ENCODE data around the gene SLC37A4. TPM values are rescaled to one million over a fixed set of nuclear protein-coding genes. Genes with fewer than 3 reads are reported as not detected.
"Not testable (repeated sequence)": the region's sequence is repeated elsewhere in the genome, so short reads cannot be mapped to it uniquely, and the experiment has no call there.

The SLC37A4 gene
- total and polyA plus RNA-seq, 2 experiments from 2014 or later = 7.9 to 13.7 TPM

GRCh38 chr11:118988280-118988679 is 42.4 kb downstream of the SLC37A4 start:
- H3K4me2 ChIP-seq (ENCODE audit: unreplicated experiment) = no peak overlapping the region
- H3K9me3 ChIP-seq (ENCODE audit: low read depth) = no peaks in the 10 kb centered on the region
- no peaks in the 10 kb centered on the region for H3K9me2 ChIP-seq (ENCODE audit: insufficient read depth)
- no peaks in the 10 kb centered on the region for H3K79me2 ChIP-seq (ENCODE audit: insufficient read depth)
- no peaks in the 10 kb centered on the region for H3K36me3 ChIP-seq (ENCODE audit: low read depth)
- H3K4me1 ChIP-seq (ENCODE audit: insufficient read depth) = no peaks in the 10 kb centered on the region
- in situ Hi-C loops (cut with MboI) = no loop called here
- DNase-seq = no peak
- no peak overlapping the region for H3K4me3 ChIP-seq
- H2AFZ ChIP-seq = no peak overlapping the region
- no peak overlapping the region for H3K27ac ChIP-seq
- no peaks in the 10 kb centered on the region for H4K20me1 ChIP-seq (ENCODE audit: insufficient read depth)
- no peaks in the 10 kb centered on the region for H3K27me3 ChIP-seq (replicated peaks; ENCODE audit: insufficient read depth)
- TF ChIP-seq EZH2 (IDR thresholded peaks at IDR 0.05; ENCODE audit: insufficient read depth, poor library complexity, severe bottlenecking) (no peak), EZH2phosphoT487 (IDR thresholded peaks at IDR 0.05; ENCODE audit: insufficient read depth, low read depth) (no peak)
- H3K9ac ChIP-seq = no peak overlapping the region
- 93 to 99% methylated on average over 5 of the region's 5 CpGs for WGBS, 2 experiments (ENCODE audit: low coverage in 1 of 2, low lambda C conversion rate in 2 of 2, missing lambda C conversion rate in 2 of 2)
- H3F3A ChIP-seq (ENCODE audit: insufficient read depth) = no peaks in the 10 kb centered on the region

GRCh38 chr11:118984825-118985224 is 45.9 kb downstream of the SLC37A4 start:
- Histone ChIP-seq H3K27ac (no peak overlapping the region), H3K27me3 (replicated peaks; ENCODE audit: insufficient read depth) (no peaks in the 10 kb centered on the region), H3K4me1 (ENCODE audit: insufficient read depth) (no peaks in the 10 kb centered on the region), H3K36me3 (ENCODE audit: low read depth) (no peaks in the 10 kb centered on the region), H3K4me3 (no peak overlapping the region), H3K9me3 (ENCODE audit: low read depth) (no peaks in the 10 kb centered on the region), H3K9ac (no peak overlapping the region), H3K4me2 (ENCODE audit: unreplicated experiment) (no peak overlapping the region), H3F3A (ENCODE audit: insufficient read depth) (no peaks in the 10 kb centered on the region), H3K79me2 (ENCODE audit: insufficient read depth) (no peaks in the 10 kb centered on the region), H3K9me2 (ENCODE audit: insufficient read depth) (no peaks in the 10 kb centered on the region), H2AFZ (no peak overlapping the region), H4K20me1 (ENCODE audit: insufficient read depth) (no peaks in the 10 kb centered on the region)
- no peak for DNase-seq
- no peak for TF ChIP-seq EZH2 (IDR thresholded peaks at IDR 0.05; ENCODE audit: insufficient read depth, poor library complexity, severe bottlenecking)
- TF ChIP-seq EZH2phosphoT487 (IDR thresholded peaks at IDR 0.05; ENCODE audit: insufficient read depth, low read depth) = no peak
- in situ Hi-C loops (cut with MboI) = no loop called here
- WGBS, 2 experiments (ENCODE audit: low coverage in 1 of 2, low lambda C conversion rate in 2 of 2, missing lambda C conversion rate in 2 of 2) = 61% methylated on average over 2 of the region's 2 CpGs

- H3K27me3 ChIP-seq (replicated peaks; ENCODE audit: insufficient read depth); H4K20me1 ChIP-seq (ENCODE audit: insufficient read depth); H3K4me1 ChIP-seq (ENCODE audit: insufficient read depth); DNase-seq; H3K79me2 ChIP-seq (ENCODE audit: insufficient read depth); H3K9me2 ChIP-seq (ENCODE audit: insufficient read depth); H3F3A ChIP-seq (ENCODE audit: insufficient read depth); H3K36me3 ChIP-seq (ENCODE audit: low read depth); H3K9ac ChIP-seq; H3K4me3 ChIP-seq; H2AFZ ChIP-seq; H3K4me2 ChIP-seq (ENCODE audit: unreplicated experiment); in situ Hi-C loops (cut with MboI); H3K27ac ChIP-seq; H3K9me3 ChIP-seq (ENCODE audit: low read depth): not testable (repeated sequence)
- 75 to 81% methylated on average over 8 of the region's 8 CpGs for WGBS, 2 experiments (ENCODE audit: low coverage in 1 of 2, low lambda C conversion rate in 2 of 2, missing lambda C conversion rate in 2 of 2)
Measured at GRCh38 chr11:118984337-118984736, 46.3 kb downstream of the SLC37A4 start.

- WGBS, 2 experiments (ENCODE audit: low coverage in 1 of 2, low lambda C conversion rate in 2 of 2, missing lambda C conversion rate in 2 of 2) = 11 to 14% methylated on average over 21 of the region's 21 CpGs
- in situ Hi-C loops (cut with MboI) = no loop called here
- Histone ChIP-seq H3K27me3 (replicated peaks; ENCODE audit: insufficient read depth) (0 out of 2 replicates have a peak, but pooled peaks cover 4% of the 10 kb centered on the region), H3K9me3 (ENCODE audit: low read depth) (no peaks in the 10 kb centered on the region), H3F3A (ENCODE audit: insufficient read depth) (no peaks in the 10 kb centered on the region), H3K4me3 (peak overlapping the region; percentile 23; the same call in 1 of the 2 replicates), H3K4me1 (ENCODE audit: insufficient read depth) (no peaks in the 10 kb centered on the region), H3K36me3 (ENCODE audit: low read depth) (no peaks in the 10 kb centered on the region), H3K27ac (no peak overlapping the region), H2AFZ (peak overlapping the region; percentile 72), H3K9me2 (ENCODE audit: insufficient read depth) (no peaks in the 10 kb centered on the region), H3K4me2 (ENCODE audit: unreplicated experiment) (peak overlapping the region; percentile 34), H3K79me2 (ENCODE audit: insufficient read depth) (no peaks in the 10 kb centered on the region), H3K9ac (no peak overlapping the region), H4K20me1 (ENCODE audit: insufficient read depth) (no peaks in the 10 kb centered on the region)
- TF ChIP-seq EZH2 (IDR thresholded peaks at IDR 0.05; ENCODE audit: insufficient read depth, poor library complexity, severe bottlenecking) (no peak), EZH2phosphoT487 (IDR thresholded peaks at IDR 0.05; ENCODE audit: insufficient read depth, low read depth) (no peak)
- DNase-seq = peak; percentile 36
Measured at GRCh38 chr11:118980191-118980881, 50.3 kb downstream of the SLC37A4 start.

Measured in GM23248 (cell line).